Stomach (tissue), 9 donors: Measurements from ENCODE around the gene CUEDC2. TPM values are rescaled to one million over a fixed set of nuclear protein-coding genes. Genes with fewer than 3 reads are reported as not detected.

Experiments
- DNase-seq, 2 donors: peaks; one replicate each; pipeline versions ENCODE4 v3.0.0 to v3.0.0-alpha.2; 2013 to 2019
- H3K27ac ChIP-seq, 5 donors: fragments of 200-600 bp in 4 of 5; sonication (generic) in 4 of 5; one replicate each; pipeline ENCODE4 v1.5.1; 2013 to 2019; ENCODE audit warnings: mild to moderate bottlenecking in 1 of 5, moderate library complexity in 1 of 5
- H3K27me3 ChIP-seq, 3 donors: fragments of 200-600 bp; sonication (generic); one replicate each; pipeline ENCODE4 v1.5.1; 2017 to 2019; ENCODE audit warnings: mixed run types in 1 of 3
- H3K36me3 ChIP-seq, 4 donors: fragments of 200-600 bp; sonication (generic); 1 replicate in 3 of 4; 2 replicates in 1 of 4; pipeline ENCODE4 v1.5.1; 2016 to 2019
- H3K4me1 ChIP-seq, 4 donors: fragments of 200-600 bp; sonication (generic); one replicate each; pipeline ENCODE4 v1.5.1; 2016 to 2019
- H3K4me3 ChIP-seq, 4 donors: fragments of 200-600 bp; sonication (generic) in 3 of 4; one replicate each; pipeline ENCODE4 v1.5.1; 2016 to 2019; ENCODE audit warnings: mild to moderate bottlenecking in 1 of 4
- H3K9me3 ChIP-seq, 4 donors: fragments of 200-600 bp; sonication (generic); one replicate each; pipeline ENCODE4 v1.5.1; 2016 to 2019
- EP300 ChIP-seq: sonication (generic); formaldehyde crosslinking; IDR thresholded peaks from one replicate; pipeline ENCODE4 v1.6.1; 2017; ENCODE audit warnings: antibody characterized with exemption
- POLR2A ChIP-seq, 4 donors: fragments of 450-650 bp; IDR thresholded peaks; one replicate each; pipeline ENCODE4 v1.6.1; 2016; ENCODE audit warnings: antibody characterized with exemption in 4 of 4, control low read depth in 2 of 4, mild to moderate bottlenecking in 1 of 4, moderate library complexity in 1 of 4
- POLR2AphosphoS5 ChIP-seq, 3 donors: sonication (generic); formaldehyde crosslinking; IDR thresholded peaks; one replicate each; pipeline ENCODE4 v1.6.1; 2016; ENCODE audit warnings: antibody characterized with exemption in 3 of 3
- WGBS, 5 donors: extraction: QIAGEN DNeasy Blood & Tissue Kit in 3 of 5; methylation state at CpG; one replicate each; pipeline versions ENCODE4 v1.1.5 to v1.1.7; 2013 to 2018; 5-methylcytosine and 5-hydroxymethylcytosine counted together
- intact Hi-C: fragments of 100-400 bp; cut with DNase I; formaldehyde crosslinking; loops from one replicate; pipeline ENCODE4 v1.15.1; 2023; ENCODE audit warnings: low total_unique reads
- polyA plus RNA-seq, 3 donors: library from polyadenylated mRNA; stranded (reverse); fragments of 200-250 nt; gene quantifications; one replicate each; pipeline ENCODE4 v1.2.3, GENCODE V29; 2013
- total RNA-seq, 5 donors: library from RNA; depleted of rRNA; stranded (reverse); fragments of >200 nt; gene quantifications; one replicate each; pipeline versions ENCODE4 v1.1.0 to v1.2.3, GENCODE V29; 2014 to 2016
- TF ChIP-seq, protein P1 (sequence below), 7 experiments: fragments of 450-650 bp in 4 of 7; fragments of 200-600 bp in 3 of 7; sonication (generic) in 3 of 7; IDR thresholded peaks; one replicate each; pipeline ENCODE4 v1.5.1; 2016 to 2019; ENCODE audit warnings: antibody characterized with exemption in 7 of 7, control low read depth in 2 of 7, mild to moderate bottlenecking in 1 of 7
- donor health status: healthy with polysubstance abuse.
- donor health status: Bipolar disorder and iron deficiency.
- donor health status: healthy.

CUEDC2 gene
- total and polyA plus RNA-seq, 8 donors, result 15.9 to 145 (median 41.2) TPM

DNA sequence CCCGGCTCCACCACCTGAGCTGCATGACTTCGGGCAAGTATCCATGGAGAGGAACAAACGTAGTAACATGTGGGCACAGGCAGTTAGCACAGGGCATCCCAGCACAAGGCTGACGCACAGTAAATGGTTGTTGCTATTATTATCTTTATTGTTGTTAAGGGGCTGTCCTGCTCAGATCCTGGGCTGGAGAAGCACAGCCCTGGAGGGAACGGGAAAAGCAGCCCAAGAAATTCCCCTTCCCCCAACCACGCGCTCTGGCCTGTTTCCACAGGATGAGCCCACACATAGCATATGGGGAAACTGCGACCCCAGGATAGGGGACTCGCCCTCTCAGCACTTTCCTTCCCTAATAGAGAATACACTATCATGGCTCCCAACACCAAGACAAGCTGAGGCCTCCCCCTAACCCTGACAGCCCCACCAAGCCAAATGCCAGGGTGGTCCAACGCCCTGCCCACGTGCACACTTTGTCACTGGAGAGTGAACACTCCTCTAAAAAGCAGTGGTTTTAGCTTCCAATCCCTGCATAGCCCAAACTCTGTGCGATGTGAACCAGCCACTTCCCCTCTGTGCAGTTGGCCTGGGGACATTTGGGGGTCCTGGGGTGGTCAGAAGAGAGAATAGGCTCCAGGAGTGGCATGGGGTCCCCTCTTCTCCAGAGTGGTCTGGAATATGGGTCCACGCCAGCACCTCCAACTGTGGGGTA lies 24.8 kb downstream of the CUEDC2 start:
- TF ChIP-seq POLR2AphosphoS5 (IDR thresholded peaks at IDR 0.05) (peak in 2 of 3 donors; percentile 30 to 42), POLR2A (IDR thresholded peaks at IDR 0.05) (no peak), EP300 (peak; percentile 95)
- TF ChIP-seq, protein P1, sequence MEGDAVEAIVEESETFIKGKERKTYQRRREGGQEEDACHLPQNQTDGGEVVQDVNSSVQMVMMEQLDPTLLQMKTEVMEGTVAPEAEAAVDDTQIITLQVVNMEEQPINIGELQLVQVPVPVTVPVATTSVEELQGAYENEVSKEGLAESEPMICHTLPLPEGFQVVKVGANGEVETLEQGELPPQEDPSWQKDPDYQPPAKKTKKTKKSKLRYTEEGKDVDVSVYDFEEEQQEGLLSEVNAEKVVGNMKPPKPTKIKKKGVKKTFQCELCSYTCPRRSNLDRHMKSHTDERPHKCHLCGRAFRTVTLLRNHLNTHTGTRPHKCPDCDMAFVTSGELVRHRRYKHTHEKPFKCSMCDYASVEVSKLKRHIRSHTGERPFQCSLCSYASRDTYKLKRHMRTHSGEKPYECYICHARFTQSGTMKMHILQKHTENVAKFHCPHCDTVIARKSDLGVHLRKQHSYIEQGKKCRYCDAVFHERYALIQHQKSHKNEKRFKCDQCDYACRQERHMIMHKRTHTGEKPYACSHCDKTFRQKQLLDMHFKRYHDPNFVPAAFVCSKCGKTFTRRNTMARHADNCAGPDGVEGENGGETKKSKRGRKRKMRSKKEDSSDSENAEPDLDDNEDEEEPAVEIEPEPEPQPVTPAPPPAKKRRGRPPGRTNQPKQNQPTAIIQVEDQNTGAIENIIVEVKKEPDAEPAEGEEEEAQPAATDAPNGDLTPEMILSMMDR (IDR thresholded peaks at IDR 0.05), result no peak
- peak in 1 of 2 donors; percentile 57 for DNase-seq
- 70 to 80% (median 78%) methylated on average over 8 to 13 of the region's 13 CpGs for WGBS, 5 donors
- Histone ChIP-seq H3K27me3 (peaks cover 14 to 65% (median 56%) of the 10 kb centered on the region in 3 donors), H3K36me3 (peaks cover 0 to 9% (median 8%) of the 10 kb centered on the region in 4 donors), H3K9me3 (no peaks in the 10 kb centered on the region), H3K27ac (peak overlapping the region in 3 of 5 donors; percentile 67 to 98 (median 78)), H3K4me1 (peaks cover 14 to 56% (median 32%) of the 10 kb centered on the region in 4 donors), H3K4me3 (peak overlapping the region in 1 of 4 donors; percentile 55)
- intact Hi-C loops, result no loop called here

GRCh38 chr10:102406815-102407214 lies 25.6 kb downstream of the CUEDC2 start:
- Histone ChIP-seq H3K27ac (peak overlapping the region in 3 of 5 donors; percentile 5 to 98 (median 78)), H3K36me3 (peaks cover 7 to 17% (median 15%) of the 10 kb centered on the region in 4 donors), H3K4me3 (no peak overlapping the region), H3K4me1 (peaks cover 14 to 61% (median 34%) of the 10 kb centered on the region in 4 donors), H3K27me3 (peaks cover 12 to 58% (median 48%) of the 10 kb centered on the region in 3 donors), H3K9me3 (no peaks in the 10 kb centered on the region)
- 89 to 100% (median 94%) methylated on average over 2 of the region's 2 CpGs for WGBS, 5 donors
- TF ChIP-seq POLR2A (IDR thresholded peaks at IDR 0.05), result no peak
- TF ChIP-seq EP300, result peak; percentile 79
- peak in 1 of 3 donors; percentile 29 for TF ChIP-seq POLR2AphosphoS5 (IDR thresholded peaks at IDR 0.05)
- TF ChIP-seq, protein P1 (IDR thresholded peaks at IDR 0.05), result no peak
- peak in 1 of 2 donors; percentile 64 for DNase-seq
- intact Hi-C loops, result no loop called here

GRCh38 chr10:102405632-102406031 lies 26.7 kb downstream of the CUEDC2 start:
- H3K27ac ChIP-seq, result peak overlapping the region in 2 of 5 donors; percentile 78 to 98
- no peak for DNase-seq
- H3K4me1 ChIP-seq, result peaks cover 11 to 57% (median 33%) of the 10 kb centered on the region in 4 donors
- TF ChIP-seq, protein P1 (IDR thresholded peaks at IDR 0.05), result no peak
- TF ChIP-seq EP300, result no peak
- no peak for TF ChIP-seq POLR2AphosphoS5 (IDR thresholded peaks at IDR 0.05)
- TF ChIP-seq POLR2A (IDR thresholded peaks at IDR 0.05), result no peak
- no peaks in the 10 kb centered on the region for H3K9me3 ChIP-seq
- peaks cover 17 to 29% (median 27%) of the 10 kb centered on the region in 4 donors for H3K36me3 ChIP-seq
- H3K4me3 ChIP-seq, result no peak overlapping the region
- intact Hi-C loops, result no loop called here
- peaks cover 6 to 46% (median 36%) of the 10 kb centered on the region in 3 donors for H3K27me3 ChIP-seq
- 64 to 80% (median 76%) methylated on average over 6 of the region's 6 CpGs for WGBS, 5 donors

- no peak for DNase-seq
- Histone ChIP-seq H3K27me3 (peaks cover 4 to 41% (median 31%) of the 10 kb centered on the region in 3 donors), H3K9me3 (no peaks in the 10 kb centered on the region), H3K4me1 (peaks cover 6 to 57% (median 31%) of the 10 kb centered on the region in 4 donors), H3K27ac (peak overlapping the region in 2 of 5 donors; percentile 78 to 98), H3K36me3 (peaks cover 18 to 34% (median 32%) of the 10 kb centered on the region in 4 donors), H3K4me3 (no peak overlapping the region)
- 67 to 78% (median 77%) methylated on average over 10 to 19 of the region's 19 CpGs for WGBS, 5 donors
- TF ChIP-seq, protein P1 (IDR thresholded peaks at IDR 0.05), result no peak
- TF ChIP-seq EP300 (no peak), POLR2A (IDR thresholded peaks at IDR 0.05) (no peak), POLR2AphosphoS5 (IDR thresholded peaks at IDR 0.05) (no peak)
- intact Hi-C loops, result no loop called here
Measured at GRCh38 chr10:102405108-102405571, 27.2 kb downstream of the CUEDC2 start.
